OCI-LY1 (cell line): Measurements from ENCODE around the gene MAN1A2.

Source experiments
- CTCF ChIP-seq: fragments of 200-600 bp; sonication (generic), shearing (Covaris generic); IDR thresholded peaks from 2 replicates; pipeline ENCODE4 v1.5.1; 2017; ENCODE audit warnings: mild to moderate bottlenecking, antibody characterized with exemption, low read length, moderate library complexity, mixed read lengths
- EZH2 ChIP-seq: fragments of 200-600 bp; sonication (generic), shearing (Covaris generic); IDR thresholded peaks from 2 replicates; pipeline ENCODE4 v1.8.0; 2017; ENCODE audit warnings: borderline replicate concordance, mixed run types, mild to moderate bottlenecking, antibody characterized with exemption, low read length, moderate library complexity, mixed read lengths

DNA sequence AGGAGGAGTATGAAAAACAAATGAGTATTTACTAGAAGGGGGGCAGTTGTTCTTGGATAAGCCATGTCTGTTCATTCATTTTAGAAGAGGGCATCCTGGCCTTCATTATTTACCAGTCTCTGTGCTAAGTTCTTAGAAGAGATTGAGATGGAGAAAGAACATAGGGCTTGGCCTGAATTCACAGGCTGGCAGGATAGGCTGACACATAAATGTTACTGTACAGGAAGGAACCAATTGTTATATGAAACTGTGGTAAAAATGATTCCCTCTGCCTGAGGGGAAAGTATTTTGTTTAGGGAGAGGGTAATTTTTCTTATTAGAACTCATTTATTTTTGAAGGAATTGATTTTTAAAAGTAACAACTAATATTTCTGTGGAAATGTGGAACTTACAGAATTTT is 99.5 kb downstream of the MAN1A2 start:
- TF ChIP-seq EZH2 (no peak), CTCF (no peak)
